Measurements from ENCODE around the gene ZNF407. TPM values are rescaled to one million over a fixed set of nuclear protein-coding genes. Genes with fewer than 3 reads are reported as not detected.

Gene ZNF407
- polyA plus RNA-seq, 3 donors, result 2.2 to 3.0 (median 2.4) TPM

GRCh38 chr18:74654638-74655037, 57.0 kb downstream of the ZNF407 start:
- no peak overlapping the region for H3K27ac ChIP-seq (ENCODE audit: low read depth, low read length)
- 67 to 74% (median 73%) methylated on average over 2 of the region's 2 CpGs for WGBS, 3 donors

- no peak overlapping the region for H3K27ac ChIP-seq (ENCODE audit: low read depth, low read length)
- 69 to 93% (median 91%) methylated on average over 2 of the region's 2 CpGs for WGBS, 3 donors
Measured at GRCh38 chr18:74661008-74661407, 63.3 kb downstream of the ZNF407 start.

- 93 to 97% (median 95%) methylated on average over 6 of the region's 6 CpGs for WGBS, 3 donors
Measured at GRCh38 chr18:74661691-74662090, 64.0 kb downstream of the ZNF407 start.

GRCh38 chr18:74662622-74663021, 65.0 kb downstream of the ZNF407 start:
- 45 to 50% (median 49%) methylated on average over 2 of the region's 2 CpGs for WGBS, 3 donors
- no peak overlapping the region for H3K27ac ChIP-seq (ENCODE audit: low read depth, low read length)

More at GRCh38 chr18:74661691-74662090, 64.0 kb downstream of the ZNF407 start:
- H3K27ac ChIP-seq (ENCODE audit: low read depth, low read length), result no peak overlapping the region

DNA sequence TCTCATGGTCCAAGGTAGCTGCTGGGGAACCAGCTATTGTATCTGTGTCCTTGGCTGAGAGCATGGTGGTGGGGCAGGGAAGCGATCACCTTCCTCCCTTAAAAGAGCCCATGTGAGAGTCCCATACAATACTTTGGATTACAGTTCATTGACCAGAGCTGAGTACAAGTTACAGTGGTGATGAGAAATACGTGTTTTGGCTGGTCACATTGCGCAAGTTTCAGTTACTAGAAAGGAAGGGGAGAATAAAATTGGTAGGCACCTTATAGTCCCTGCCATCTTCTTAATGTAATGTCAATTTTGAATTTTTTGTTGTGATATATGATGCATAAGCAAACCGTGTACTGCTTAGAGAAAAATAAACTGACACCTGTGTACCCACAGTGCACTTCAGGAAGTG, 67.7 kb downstream of the ZNF407 start:
- 82 to 92% (median 89%) methylated on average over 4 of the region's 4 CpGs for WGBS, 3 donors

GRCh38 chr18:74665905-74666304, 68.2 kb downstream of the ZNF407 start:
- no peak overlapping the region for H3K27ac ChIP-seq (ENCODE audit: low read depth, low read length)
- 90 to 95% (median 95%) methylated on average over 9 of the region's 9 CpGs for WGBS, 3 donors

More for the DNA sequence above, 67.7 kb downstream of the ZNF407 start:
- H3K27ac ChIP-seq (ENCODE audit: low read depth, low read length), result no peak overlapping the region

DNA sequence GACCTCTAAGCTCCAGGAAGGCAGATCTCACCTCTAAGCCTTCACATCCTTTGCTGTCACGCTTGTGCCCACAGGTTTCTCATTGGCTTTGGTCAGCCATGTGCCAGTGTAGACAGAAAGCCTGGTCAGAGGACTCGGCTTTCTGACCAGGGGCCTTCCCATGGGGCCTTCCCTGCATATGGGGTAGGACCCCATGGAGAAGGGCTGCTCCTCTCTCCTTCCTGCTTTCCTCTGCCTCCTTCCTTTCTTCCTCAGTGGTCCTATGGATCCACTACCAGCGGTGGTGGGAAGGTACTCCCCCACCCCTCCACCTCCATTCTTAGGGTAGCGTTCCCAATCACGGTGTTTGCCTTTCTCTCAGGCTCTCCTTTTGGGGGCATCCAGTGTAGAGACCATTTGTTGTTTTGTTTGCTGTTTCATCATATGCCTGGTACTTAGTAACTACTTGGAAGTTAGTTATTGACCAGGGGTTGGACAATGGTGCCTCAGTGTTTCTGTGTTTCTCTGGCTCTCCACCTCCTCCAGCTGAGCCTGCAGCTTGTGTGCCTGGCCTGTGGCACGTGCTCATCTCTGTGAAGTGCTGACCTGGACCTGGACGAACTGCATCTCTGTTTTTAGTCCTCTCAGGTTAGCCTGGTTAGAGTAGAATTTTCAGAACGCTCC, 71.6 kb downstream of the ZNF407 start:
- no peak overlapping the region for H3K27ac ChIP-seq (ENCODE audit: low read depth, low read length)
- 69 to 96% (median 94%) methylated on average over 8 of the region's 8 CpGs for WGBS, 3 donors

- 70 to 88% (median 86%) methylated on average over 6 of the region's 6 CpGs for WGBS, 3 donors
- H3K27ac ChIP-seq (ENCODE audit: low read depth, low read length), result no peak overlapping the region
Measured at GRCh38 chr18:74672371-74672770, 74.7 kb downstream of the ZNF407 start.

GRCh38 chr18:74674487-74674886, 76.8 kb downstream of the ZNF407 start:
- no peak overlapping the region for H3K27ac ChIP-seq (ENCODE audit: low read depth, low read length)
- WGBS, 3 donors, result 74 to 86% (median 83%) methylated on average over 2 of the region's 2 CpGs

GRCh38 chr18:74679006-74679678, 81.5 kb downstream of the ZNF407 start:
- 73 to 87% (median 74%) methylated on average over 6 of the region's 6 CpGs for WGBS, 3 donors

DNA sequence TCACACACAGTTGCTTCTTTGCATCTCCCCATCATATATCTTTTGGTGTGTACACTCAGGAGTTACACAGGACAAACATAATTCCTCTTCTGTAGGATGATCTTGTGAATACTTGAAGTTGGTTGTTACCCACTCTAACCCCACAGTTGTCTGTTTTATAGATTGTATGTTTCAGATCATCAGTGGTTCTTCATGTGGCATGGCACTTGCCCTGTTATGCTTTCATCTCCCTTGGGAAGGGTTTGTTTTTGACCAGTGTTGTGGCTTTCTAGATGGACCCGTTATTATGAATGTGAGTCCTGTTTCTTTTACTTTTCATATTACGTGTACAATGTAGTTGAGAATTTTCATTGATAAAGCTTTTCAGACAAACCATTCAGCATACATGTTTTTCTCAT, 82.0 kb downstream of the ZNF407 start:
- WGBS, 3 donors, result 68 to 98% (median 98%) methylated on average over 2 of the region's 2 CpGs
- H3K27ac ChIP-seq (ENCODE audit: low read depth, low read length), result no peak overlapping the region

More at GRCh38 chr18:74679006-74679678, 81.5 kb downstream of the ZNF407 start:
- H3K27ac ChIP-seq (ENCODE audit: low read depth, low read length), result no peak overlapping the region

GRCh38 chr18:74682141-74682990, 84.7 kb downstream of the ZNF407 start:
- H3K27ac ChIP-seq (ENCODE audit: low read depth, low read length), result no peak overlapping the region
- 89 to 94% (median 93%) methylated on average over 11 of the region's 11 CpGs for WGBS, 3 donors

DNA sequence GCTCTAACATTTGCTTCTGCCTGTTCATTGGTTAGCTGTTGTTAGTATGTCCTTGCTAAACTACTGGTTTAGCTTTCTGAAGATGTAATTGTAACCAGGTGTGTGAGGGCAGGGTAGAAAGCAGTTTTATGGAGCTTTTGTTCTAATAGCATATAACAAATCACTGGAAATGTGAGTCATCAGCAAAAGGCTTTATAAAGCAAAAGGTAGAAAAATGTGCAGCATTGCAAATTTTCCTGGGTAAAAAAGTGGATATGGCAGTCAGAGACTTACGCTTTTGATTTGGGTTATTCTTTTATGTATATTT, 85.3 kb downstream of the ZNF407 start:
- 93 to 100% (median 94%) methylated on average over 1 of the region's 1 CpG for WGBS, 3 donors
- no peak overlapping the region for H3K27ac ChIP-seq (ENCODE audit: low read depth, low read length)

DNA sequence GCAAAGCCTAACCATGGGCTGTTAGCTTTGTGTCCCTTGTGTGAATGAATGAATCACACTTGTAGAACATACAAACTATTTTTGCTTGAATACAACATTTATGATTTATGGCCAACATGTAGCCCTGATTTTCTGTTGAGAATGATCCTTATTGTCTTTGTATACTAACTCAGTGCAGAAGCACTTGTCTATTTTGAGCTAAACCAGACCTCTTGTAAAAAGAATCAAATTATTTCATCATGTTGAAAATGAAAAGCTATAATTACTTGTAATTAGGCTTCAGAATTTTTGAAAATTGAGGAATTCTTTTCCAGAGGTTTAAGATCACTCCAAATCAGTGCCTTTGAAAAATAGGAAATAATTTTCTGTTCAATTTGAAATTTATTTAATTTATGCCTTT, 85.9 kb downstream of the ZNF407 start:
- H3K27ac ChIP-seq (ENCODE audit: low read depth, low read length), result no peak overlapping the region

DNA sequence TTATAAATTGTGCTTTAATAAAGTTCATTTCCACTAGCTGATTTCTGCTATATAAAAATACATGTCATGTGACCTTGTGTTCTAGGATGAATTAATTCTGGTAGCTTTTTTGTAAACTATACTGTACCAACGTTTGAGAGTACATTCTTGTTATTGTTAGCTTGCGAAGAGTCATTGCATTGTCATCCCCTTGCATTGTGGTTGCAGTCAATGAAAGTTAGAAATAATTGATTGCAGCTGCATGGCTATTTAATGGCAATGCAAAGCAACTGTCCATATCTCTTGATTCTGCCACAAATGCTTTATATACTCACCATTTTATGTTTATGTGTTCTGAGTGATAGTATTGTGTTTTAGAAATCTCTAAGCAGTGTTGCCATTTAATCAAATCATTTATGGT, 91.6 kb downstream of the ZNF407 start:
- H3K27ac ChIP-seq (ENCODE audit: low read depth, low read length), result no peak overlapping the region
- 77 to 82% (median 78%) methylated on average over 2 of the region's 2 CpGs for WGBS, 3 donors

DNA sequence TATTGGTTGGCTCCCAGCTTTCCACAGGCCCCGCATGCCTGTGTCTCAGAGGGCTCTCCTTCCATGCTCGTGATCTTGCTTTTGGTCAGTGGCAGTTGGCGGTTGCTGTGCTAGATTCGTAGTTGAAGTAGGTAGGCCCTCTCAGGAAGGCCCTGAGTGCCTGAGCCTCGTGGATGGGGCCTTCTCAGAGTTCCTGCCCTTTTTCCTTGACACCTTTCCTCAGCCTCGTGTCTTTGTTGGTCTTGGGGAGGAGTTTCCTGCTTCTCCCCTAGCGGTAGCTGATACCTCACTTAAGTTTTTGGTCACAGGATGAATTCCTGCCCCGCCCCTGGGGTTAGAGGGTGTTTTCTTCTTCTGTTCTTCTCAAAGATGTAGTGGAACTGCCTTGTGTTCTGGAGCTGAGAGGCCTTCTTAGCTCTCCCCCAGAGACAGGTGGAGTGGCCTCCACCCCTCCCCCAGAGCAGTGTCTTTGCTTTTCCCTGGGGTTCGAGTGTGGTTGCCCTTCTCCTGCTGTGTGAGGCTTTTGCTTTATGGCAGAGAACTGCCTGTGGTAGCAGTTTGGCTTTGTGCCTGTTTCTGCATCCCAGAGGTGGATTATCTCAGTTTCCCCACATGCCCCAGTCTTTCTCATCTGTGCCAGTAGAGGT, 94.8 kb downstream of the ZNF407 start:
- H3K27ac ChIP-seq (ENCODE audit: low read depth, low read length), result no peak overlapping the region
- 85 to 89% (median 88%) methylated on average over 9 of the region's 9 CpGs for WGBS, 3 donors

DNA sequence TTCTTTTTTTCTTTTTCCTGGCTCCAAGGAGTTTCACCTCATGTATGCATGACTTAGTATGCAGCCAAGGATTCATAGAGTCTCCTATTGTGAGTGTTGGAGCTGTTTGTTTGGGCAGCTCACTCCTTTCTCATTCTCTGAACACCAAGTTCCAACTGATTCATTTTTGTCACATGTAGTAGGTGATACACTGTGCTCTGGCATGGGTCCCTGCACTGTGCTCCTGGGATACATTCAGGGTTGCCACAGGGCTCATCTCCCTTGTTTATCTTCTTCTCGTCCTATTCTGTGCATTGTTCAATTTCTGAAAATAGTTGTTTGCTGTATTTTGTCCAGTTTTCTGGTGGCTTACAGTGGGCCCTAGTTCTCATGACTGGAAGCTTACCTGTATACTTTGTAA, 96.8 kb downstream of the ZNF407 start:
- H3K27ac ChIP-seq (ENCODE audit: low read depth, low read length), result no peak overlapping the region
- WGBS, 3 donors, result 84 to 90% (median 87%) methylated on average over 1 of the region's 1 CpG

GRCh38 chr18:74695170-74695569, 97.5 kb downstream of the ZNF407 start:
- WGBS, 3 donors, result 97 to 98% (median 98%) methylated on average over 5 of the region's 5 CpGs
- no peak overlapping the region for H3K27ac ChIP-seq (ENCODE audit: low read depth, low read length)

DNA sequence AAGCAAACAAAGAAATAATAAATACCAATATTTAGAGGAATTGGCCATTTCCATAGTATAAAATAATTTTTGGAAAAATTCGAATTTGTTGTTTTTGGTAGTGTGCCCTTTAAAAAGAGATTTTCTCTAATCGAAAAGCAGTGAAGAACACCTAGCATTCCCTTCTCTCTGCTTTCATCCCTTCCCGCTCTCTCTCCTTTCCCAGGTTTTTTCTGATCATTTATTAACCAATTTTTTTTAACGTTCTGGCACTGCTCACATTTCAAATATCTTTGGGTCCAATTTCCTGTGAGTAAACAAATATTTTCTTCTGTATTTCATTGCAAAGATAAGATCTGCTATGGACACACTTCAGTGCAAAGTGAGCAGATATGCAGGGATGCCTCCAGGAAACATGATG, 101.2 kb downstream of the ZNF407 start:
- WGBS, 3 donors, result 75 to 94% (median 91%) methylated on average over 4 of the region's 4 CpGs

More for the DNA sequence above, 101.2 kb downstream of the ZNF407 start:
- H3K27ac ChIP-seq (ENCODE audit: low read depth, low read length), result no peak overlapping the region
